Measurements from ENCODE around the gene CHAC1.

DNA sequence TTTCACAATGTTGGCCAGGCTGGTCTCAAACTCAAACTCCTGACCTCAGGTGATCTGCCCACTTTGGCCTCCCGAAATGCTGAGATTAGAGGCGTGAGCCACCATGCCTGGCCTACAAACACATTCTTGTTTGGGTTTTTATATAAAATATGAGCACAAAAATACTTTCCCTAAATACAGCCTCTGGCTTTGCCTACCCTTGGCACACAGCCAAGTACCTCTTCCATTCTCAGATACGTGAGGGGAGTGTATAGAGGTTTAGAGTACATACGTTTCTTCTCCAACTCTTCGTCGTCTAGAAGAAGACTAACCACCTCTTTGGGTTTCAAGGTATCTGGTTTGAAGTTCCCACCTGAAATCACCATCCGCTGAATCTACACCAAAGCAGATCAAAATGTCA, 33.5 kb downstream of the CHAC1 start:
- TF ChIP-seq, protein P1, sequence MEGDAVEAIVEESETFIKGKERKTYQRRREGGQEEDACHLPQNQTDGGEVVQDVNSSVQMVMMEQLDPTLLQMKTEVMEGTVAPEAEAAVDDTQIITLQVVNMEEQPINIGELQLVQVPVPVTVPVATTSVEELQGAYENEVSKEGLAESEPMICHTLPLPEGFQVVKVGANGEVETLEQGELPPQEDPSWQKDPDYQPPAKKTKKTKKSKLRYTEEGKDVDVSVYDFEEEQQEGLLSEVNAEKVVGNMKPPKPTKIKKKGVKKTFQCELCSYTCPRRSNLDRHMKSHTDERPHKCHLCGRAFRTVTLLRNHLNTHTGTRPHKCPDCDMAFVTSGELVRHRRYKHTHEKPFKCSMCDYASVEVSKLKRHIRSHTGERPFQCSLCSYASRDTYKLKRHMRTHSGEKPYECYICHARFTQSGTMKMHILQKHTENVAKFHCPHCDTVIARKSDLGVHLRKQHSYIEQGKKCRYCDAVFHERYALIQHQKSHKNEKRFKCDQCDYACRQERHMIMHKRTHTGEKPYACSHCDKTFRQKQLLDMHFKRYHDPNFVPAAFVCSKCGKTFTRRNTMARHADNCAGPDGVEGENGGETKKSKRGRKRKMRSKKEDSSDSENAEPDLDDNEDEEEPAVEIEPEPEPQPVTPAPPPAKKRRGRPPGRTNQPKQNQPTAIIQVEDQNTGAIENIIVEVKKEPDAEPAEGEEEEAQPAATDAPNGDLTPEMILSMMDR (IDR thresholded peaks at IDR 0.05; ENCODE audit: insufficient read depth, low read length, poor library complexity, severe bottlenecking): no peak
- TF ChIP-seq EZH2phosphoT487 (conservative IDR thresholded peaks at IDR 0.05; ENCODE audit: low read length): no peak
